T-helper 9 cell (primary cell): Measurements from ENCODE around the gene CATSPER3.

Experiments used
- DNase-seq: peaks from one replicate; pipeline ENCODE4 v3.0.0-alpha.2; 2020
- total RNA-seq, 2 donors: gene quantifications; one replicate each; lab custom pipeline; 2026; lab: John Stamatoyannopoulos, UW

The CATSPER3 gene
- 0.42 to 0.48 reads per million in 2 donors for total RNA-seq

- DNase-seq = no peak
Observed at GRCh38 chr5:134967607-134968006, at the start of gene CATSPER3. Gene CATSPER3 (plus strand): TSS chr5:134967907. CDS start chr5:134967992, 85 bp downstream.

- DNase-seq = no peak
Observed at GRCh38 chr5:134918861-134919260, 48.8 kb upstream of the CATSPER3 start.

- DNase-seq = no peak
Observed at GRCh38 chr5:134920848-134921575, 46.7 kb upstream of the CATSPER3 start.

GRCh38 chr5:134932508-134932907, 35.2 kb upstream of the CATSPER3 start:
- no peak for DNase-seq

GRCh38 chr5:134934202-134934601, 33.5 kb upstream of the CATSPER3 start:
- no peak for DNase-seq

GRCh38 chr5:134935711-134936602, 31.8 kb upstream of the CATSPER3 start:
- DNase-seq = no peak

- DNase-seq = no peak
Observed at GRCh38 chr5:134937526-134937925, 30.2 kb upstream of the CATSPER3 start.

- no peak for DNase-seq
Observed at GRCh38 chr5:134938030-134938429, 29.7 kb upstream of the CATSPER3 start.

- DNase-seq = no peak
Observed at GRCh38 chr5:134939500-134939899, 28.2 kb upstream of the CATSPER3 start.

- no peak for DNase-seq
Observed at GRCh38 chr5:134943547-134943946, 24.2 kb upstream of the CATSPER3 start.

- DNase-seq = no peak
Observed at GRCh38 chr5:134944630-134945029, 23.1 kb upstream of the CATSPER3 start.

GRCh38 chr5:134945041-134945440, 22.7 kb upstream of the CATSPER3 start:
- DNase-seq = no peak

- no peak for DNase-seq
Observed at GRCh38 chr5:134948911-134949310, 18.8 kb upstream of the CATSPER3 start.

GRCh38 chr5:134949316-134949715, 18.4 kb upstream of the CATSPER3 start:
- DNase-seq = no peak

GRCh38 chr5:134957920-134958608, 9.6 kb upstream of the CATSPER3 start:
- no peak for DNase-seq

- DNase-seq = no peak
Observed at GRCh38 chr5:134958755-134959154, 9.0 kb upstream of the CATSPER3 start.

GRCh38 chr5:134963098-134963497, 4.6 kb upstream of the CATSPER3 start:
- DNase-seq = no peak

GRCh38 chr5:134964359-134965270, 3.1 kb upstream of the CATSPER3 start:
- no peak for DNase-seq

- no peak for DNase-seq
Observed at GRCh38 chr5:134965271-134965825, 2.4 kb upstream of the CATSPER3 start.

- no peak for DNase-seq
Observed at GRCh38 chr5:134968055-134968454, 348 bp downstream of the CATSPER3 start.

- no peak for DNase-seq
Observed at GRCh38 chr5:134969166-134969565, 1.5 kb downstream of the CATSPER3 start.
